GM18858 (cell line): ENCODE results near the gene ITGAD.
"Not testable (repeated sequence)": the region's sequence is repeated elsewhere in the genome, so short reads cannot be mapped to it uniquely, and the experiment has no call there.

Experiments used
- ATAC-seq: cut with Tn5 transposase; IDR thresholded peaks from one replicate; pipeline ENCODE4 v1.9.1; 2021; ENCODE audit not compliant: unreplicated experiment

The ITGAD gene

DNA sequence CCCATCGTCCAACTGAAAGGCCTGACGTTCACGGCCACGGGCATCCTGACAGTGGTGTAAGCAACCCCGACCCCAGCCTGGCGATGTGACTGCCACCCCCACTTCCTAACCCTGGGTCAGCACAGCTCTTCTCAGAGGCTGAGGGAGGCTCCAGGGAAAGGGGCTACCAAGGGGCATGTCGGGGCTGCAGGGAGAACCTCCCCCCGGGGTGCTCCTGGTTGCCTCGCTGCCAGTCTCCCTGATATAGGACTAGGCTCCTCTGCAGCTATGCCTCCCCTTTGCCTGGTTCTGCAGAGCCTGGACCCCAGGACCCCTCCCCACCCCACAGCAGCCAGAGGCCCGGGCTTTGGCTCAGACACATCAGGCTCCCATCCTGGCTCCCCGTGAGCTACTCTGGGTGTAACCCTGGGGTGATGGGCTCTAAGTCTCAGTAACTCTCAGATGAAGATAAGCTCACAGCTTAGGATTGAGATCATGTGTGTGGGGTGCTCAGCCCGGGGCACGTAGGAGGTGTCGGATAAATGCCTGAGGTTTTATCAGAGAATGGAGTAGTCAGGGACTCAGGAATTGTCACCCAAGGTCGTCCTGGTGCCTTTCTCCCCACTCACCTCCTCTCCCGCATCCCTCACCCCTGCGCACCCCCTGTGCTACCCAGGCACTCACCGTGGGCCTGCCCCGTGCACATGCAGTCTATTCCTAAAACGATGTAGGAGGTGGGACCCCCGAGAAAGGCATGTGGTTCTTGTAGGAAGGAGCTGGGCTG lies 10.6 kb downstream of the ITGAD start:
- ATAC-seq, result no peak

DNA sequence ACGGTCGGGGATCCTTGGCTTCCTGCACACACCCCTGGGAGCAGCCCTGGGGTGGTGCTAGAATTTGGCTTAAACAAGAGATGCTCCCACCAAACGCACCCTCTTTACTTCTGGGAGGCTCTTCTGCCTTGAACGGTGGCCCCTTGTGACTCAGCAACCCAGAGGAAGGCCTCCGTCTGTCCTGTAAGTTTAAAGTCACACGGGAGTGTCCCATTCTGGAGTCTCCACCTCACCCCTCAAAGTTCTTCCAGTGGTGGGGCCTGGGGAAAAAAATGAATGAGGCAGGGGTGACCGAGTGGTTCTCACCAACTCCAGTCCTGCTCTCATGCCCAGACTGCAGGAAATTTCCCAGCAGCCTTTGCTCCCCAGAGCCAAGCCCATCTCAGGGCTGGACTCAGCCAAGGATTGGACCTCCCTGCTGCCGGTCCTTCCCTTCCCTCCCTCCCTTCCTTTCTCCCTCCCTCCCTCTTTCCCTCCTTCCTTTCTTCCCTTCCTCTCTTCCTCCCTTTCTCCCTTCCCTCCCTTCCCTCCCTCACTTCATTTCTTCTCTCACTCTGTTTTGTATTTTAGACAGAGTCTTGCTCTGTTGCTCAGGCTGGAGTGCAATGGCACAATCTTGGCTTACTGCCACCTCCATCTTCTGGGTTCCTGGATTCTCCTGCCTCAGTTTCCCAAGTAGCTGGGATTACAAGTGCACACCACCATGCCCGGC lies 11.4 kb downstream of the ITGAD start:
- ATAC-seq, result no peak

DNA sequence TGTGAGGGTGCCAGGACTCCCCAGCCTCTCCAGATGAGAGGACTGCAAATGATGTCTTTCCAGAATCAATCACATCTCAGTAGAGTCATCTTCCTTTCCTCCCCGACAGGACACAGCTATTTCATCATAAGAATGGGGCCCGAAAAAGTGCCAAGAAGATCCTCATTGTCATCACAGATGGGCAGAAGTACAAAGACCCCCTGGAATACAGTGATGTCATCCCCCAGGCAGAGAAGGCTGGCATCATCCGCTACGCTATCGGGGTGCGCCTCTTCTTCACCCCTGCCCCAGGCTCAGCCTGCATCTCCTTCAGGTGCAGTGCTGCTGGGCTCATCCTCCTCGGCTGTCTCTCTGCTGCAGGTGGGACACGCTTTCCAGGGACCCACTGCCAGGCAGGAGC lies 14.3 kb downstream of the ITGAD start:
- no peak for ATAC-seq

DNA sequence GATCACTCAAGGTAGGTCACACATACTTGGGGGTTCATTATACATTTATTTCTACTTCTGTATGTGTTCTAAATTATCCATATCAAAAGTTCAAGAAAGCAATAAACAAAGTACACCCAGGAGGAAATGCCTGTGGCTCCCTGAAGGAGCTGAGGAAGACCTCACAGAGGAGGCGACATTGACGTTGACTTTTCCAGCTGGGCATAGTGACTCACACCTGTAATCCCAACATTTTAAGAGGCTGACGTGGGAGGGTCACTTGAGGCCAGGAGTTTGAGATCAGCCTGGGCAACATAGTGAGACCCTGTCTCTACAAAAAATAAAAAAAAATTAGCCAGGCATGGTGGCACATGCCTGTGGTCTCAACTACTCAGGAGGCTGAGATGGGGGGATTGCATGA lies 16.3 kb downstream of the ITGAD start:
- no peak for ATAC-seq

DNA sequence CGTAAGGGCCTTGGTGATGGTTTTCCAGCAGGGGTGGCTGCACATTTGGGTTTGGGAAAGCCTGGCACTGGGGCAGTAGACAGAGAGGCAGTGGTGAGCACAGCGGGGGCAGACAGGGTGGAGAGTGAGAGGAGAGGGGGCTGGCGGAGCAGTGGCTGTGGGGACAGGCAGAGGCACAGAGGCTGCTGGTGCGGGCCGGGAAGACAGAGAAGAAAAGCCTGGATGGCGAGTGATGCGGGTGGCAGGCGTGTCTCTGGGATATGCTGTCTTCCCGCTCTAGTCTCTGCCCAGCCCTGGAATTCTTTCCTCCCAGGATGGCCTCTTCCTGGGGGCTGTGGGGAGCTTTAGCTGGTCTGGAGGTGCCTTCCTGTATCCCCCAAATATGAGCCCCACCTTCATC lies 16.9 kb downstream of the ITGAD start:
- ATAC-seq, result no peak

DNA sequence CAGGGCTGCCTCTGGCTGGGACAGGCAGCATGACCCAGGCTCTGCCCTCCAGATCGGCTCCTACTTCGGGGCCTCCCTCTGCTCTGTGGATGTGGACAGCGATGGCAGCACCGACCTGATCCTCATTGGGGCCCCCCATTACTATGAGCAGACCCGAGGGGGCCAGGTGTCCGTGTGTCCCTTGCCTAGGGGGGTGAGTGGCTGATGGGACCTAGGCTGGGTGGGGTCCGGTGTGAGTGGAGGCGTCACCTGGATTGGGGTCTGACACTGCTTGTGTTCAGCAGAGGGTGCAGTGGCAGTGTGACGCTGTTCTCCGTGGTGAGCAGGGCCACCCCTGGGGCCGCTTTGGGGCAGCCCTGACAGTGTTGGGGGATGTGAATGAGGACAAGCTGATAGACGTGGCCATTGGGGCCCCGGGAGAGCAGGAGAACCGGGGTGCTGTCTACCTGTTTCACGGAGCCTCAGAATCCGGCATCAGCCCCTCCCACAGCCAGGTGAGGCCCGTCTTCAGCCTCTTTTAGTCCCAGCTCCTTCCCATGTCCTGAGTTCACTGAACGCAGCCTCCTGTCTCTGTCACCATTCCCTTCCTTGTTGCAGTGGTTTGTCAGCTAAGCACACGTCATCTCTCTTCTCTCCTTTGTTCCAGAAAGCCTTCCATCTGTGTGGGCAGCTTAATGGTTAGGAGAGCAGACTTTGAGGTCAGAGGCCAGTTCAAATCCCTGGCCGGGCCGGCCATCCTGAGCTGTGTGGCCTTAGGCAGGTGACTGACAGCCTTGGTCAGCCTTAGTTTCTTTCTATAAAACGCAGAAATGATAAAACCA lies 18.1 kb downstream of the ITGAD start:
- no peak for ATAC-seq

DNA sequence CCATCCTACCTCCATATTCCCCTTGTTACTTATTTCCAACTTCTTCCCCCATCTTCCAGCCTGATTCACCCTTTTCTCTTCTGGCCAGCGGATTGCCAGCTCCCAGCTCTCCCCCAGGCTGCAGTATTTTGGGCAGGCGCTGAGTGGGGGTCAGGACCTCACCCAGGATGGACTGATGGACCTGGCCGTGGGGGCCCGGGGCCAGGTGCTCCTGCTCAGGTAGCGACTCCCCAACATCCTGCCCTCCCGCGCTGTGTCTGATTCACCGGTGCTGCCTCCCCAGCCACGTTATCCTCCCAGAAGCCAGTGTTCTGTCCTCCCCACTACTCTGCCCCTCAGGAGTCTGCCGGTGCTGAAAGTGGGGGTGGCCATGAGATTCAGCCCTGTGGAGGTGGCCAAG lies 19.6 kb downstream of the ITGAD start:
- no peak for ATAC-seq

DNA sequence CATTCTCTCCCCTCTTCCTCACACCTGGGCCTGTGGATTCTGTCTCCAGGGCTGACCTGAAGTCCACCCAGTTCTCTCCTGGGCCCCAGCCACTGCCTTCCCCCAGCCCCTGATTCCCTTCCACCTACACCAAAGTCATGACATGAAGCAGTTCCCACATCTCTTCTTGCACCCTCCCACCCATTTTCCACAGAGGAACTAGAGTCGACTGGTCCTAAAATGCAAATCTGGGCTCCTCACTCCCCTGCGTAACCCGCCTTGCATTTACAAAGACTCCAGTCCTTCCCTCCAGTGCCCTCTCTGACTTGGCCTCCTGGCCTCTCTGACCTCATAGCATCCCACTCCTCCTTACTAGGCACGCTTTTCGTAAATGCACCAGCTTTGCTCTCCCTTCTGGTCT lies 20.2 kb downstream of the ITGAD start:
- ATAC-seq, result no peak

DNA sequence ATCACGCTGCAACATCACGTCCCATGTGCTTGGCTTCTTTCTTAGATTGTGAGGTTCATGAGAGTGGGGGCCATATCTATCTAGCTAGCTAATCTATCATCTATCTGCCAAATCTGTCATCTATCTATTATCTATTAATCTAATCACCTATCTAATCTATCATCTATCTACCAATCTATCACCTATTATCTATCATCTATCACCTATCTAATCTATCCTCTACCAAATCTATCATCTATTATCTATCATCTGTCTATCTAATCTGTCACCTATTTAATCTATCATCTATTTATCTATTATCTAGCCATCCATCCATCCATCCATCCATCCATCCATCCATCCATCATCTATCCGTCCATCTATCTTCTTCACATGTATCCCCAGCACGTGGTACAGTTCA lies 20.8 kb downstream of the ITGAD start:
- no peak for ATAC-seq

DNA sequence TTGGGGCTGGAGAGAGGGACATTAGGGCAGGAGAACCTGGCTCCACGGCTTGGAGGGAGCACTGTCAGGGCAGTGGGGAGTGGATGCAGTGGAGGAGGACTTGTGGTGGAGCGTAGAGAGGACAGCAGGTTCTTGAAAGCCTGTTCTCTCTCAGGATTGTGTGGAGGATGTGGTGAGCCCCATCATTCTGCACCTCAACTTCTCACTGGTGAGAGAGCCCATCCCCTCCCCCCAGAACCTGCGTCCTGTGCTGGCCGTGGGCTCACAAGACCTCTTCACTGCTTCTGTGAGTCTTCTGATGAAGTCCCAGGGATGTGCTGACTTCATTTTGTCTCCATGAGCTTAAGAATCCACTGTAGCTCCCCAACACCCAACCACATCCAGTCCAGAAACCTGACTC lies 21.6 kb downstream of the ITGAD start:
- ATAC-seq, result no peak

DNA sequence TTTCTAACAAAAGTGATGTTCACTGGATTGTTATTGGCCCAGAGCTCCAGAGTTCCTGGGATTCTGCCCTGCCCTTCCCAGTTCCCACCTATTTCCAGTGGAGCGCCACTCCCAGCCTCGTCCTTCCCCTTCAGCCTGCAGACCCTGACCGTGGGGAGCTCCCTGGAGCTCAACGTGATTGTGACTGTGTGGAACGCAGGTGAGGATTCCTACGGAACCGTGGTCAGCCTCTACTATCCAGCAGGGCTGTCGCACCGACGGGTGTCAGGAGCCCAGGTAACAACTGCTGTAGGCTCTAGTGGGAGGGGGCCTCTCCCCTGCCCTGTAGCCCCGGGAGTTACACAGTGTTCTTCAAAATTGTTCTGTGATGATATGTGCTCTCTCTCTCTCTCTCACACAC lies 23.2 kb downstream of the ITGAD start:
- no peak for ATAC-seq

DNA sequence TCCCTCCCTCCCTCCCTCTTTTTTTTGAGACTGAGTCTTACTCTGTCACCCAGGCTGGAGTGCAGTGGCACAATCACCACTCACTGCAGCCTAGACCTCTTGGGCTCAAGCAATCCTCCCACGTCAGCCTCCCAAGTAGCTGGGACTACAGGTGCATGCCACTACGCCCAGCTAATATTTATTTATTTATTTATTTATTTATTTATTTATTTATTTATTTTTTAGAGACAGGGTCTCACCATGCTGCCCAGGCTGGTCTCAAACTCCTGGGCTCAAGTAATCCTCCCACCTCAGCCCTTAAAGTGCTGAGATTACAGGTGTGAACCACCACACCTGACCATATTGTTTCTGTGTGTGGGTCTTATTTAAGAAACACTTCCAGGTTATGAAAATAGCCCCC lies 23.9 kb downstream of the ITGAD start:
- ATAC-seq, result not testable (repeated sequence)

DNA sequence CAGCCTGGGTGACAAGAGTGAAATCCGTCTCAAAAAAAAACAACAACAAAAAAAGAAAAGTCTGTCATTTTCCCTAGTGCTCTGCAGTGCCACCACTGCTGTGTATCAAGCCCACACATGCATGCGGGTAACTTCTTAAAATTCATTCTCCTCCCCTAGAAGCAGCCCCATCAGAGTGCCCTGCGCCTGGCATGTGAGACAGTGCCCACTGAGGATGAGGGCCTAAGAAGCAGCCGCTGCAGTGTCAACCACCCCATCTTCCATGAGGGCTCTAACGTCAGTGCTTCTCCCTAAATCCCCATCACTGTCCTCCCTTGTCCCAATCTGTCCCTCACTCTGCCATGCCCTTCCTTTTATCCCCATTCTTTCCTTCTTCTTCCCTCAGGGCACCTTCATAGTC lies 24.8 kb downstream of the ITGAD start:
- ATAC-seq, result no peak

DNA sequence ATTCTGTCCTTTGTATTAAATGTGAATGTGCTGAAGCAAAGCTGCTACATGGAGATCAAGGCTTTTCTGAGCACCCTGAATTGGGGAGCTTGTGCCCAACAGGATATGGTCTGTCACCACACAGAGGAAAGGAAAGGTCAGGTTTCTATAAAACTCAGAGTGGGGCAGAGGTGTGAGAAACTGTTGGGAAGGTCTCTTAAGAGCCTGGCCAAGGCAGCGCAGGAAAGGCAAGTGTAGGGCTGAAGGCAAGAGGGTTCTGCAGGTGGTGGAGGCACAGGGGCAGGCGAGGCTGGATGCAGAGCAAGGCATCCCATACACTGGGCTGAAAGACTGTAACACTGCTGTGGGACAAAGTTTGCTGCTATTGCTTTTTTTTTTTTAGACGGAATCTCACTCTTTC lies 26.9 kb downstream of the ITGAD start:
- no peak for ATAC-seq

DNA sequence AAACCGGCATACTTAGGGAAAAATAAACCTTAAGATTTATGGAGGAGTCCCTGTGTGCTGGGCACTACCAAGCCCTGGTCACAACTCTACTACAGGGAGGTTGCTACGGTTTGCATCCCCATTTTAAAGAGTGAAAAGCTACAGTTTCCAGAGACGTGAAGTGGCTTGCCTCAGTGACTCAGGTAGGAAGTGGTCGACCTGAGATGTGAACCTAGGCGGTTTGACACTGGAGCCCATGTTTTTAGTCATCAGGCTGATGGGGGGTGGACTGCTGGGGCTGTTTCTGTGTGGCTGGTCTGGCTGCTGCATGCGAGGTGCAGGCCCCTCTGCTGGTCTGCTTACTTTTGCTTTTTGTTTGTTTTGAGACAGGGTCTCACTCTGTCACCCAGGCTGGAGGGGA lies 28.5 kb downstream of the ITGAD start:
- ATAC-seq, result no peak

DNA sequence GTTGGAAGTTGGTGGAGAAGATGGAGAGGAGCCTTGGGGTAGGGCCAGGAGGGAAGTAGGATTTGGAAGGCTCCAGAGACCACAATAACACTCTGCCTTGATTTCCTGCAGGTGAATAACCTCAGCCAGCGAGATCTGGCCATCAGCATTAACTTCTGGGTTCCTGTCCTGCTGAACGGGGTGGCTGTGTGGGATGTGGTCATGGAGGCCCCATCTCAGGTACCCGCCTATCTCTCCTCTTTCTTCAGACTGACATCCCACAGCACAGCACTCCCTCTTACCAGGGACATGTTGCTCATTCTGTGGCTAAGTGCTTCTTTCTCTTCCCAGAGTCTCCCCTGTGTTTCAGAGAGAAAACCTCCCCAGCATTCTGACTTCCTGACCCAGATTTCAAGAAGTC lies 30.1 kb downstream of the ITGAD start:
- ATAC-seq, result no peak

DNA sequence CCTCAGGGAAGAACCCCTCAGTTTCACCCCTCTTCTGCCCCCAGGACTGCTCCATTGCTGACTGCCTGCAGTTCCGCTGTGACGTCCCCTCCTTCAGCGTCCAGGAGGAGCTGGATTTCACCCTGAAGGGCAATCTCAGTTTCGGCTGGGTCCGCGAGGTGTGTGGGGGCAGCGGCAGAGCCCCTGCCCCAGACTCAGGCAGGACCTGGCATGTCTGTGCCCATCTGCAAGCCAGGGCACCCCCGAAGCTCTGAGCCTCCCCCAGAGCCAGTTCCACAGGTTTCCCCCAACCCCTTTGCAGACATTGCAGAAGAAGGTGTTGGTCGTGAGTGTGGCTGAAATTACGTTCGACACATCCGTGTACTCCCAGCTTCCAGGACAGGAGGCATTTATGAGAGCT lies 30.7 kb downstream of the ITGAD start:
- no peak for ATAC-seq

DNA sequence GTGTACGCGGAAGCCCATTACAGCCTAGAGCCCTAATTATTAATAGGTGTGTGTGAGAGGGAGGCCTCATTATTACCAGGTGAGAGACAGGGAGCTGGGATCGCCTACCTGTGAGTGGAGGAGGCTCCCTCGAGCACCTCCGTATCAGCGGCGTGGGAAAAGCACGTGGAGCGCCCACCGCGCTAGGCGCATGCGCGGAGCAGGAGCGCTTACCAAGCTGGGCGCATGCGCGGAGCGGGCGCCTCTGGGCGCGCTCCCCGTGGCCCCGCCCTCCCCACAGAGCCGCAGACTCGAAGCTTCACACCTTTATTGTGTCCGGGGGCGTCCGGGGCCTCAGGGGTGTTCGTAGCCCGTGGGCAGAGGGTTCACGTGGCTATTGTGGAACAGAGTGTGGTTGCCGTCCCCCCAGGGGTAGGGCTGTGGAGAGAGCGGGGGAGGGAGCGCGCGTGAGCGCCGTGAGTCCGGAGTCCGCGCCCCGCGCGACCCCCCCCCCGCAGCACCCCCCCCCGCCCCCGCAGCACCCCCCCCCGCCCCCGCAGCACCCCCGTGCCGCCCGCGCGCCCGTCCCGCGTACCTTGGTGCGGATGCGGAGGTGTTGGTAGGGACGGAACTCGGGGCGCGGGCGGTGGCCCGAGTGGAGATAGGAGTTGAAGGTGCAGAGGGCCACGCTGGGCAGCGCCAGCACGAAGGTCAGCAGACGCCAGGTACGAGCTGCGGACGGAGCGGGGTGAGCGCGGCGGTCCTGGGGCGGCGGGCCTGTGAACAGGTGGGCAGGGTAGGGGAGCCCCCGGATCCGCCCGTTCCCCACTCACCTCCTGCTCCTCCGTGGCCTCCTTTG lies 34.5 kb downstream of the ITGAD start:
- no peak for ATAC-seq

DNA sequence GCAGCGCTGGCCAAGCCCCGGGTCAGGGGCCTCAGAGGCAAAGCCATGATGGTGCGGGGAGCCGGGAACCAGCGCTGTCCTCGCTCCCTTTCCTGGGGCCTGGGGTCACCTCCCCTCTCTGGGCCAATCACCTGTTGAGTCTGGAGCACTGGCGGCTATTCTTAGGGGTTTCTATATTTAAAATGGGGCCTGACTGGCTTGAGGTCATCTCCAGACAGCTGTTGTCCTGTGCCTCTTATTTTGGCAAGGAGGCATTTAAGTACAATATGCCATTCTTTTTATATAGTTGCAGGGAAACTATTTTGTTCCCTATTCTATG lies 35.1 kb downstream of the ITGAD start, which contains the start of gene COX6A2:
COX6A2 (minus strand) TSS at position 82 of the 319 bp plus-strand sequence; CDS start at position 47, 35 bp downstream.
- ATAC-seq, result no peak

DNA sequence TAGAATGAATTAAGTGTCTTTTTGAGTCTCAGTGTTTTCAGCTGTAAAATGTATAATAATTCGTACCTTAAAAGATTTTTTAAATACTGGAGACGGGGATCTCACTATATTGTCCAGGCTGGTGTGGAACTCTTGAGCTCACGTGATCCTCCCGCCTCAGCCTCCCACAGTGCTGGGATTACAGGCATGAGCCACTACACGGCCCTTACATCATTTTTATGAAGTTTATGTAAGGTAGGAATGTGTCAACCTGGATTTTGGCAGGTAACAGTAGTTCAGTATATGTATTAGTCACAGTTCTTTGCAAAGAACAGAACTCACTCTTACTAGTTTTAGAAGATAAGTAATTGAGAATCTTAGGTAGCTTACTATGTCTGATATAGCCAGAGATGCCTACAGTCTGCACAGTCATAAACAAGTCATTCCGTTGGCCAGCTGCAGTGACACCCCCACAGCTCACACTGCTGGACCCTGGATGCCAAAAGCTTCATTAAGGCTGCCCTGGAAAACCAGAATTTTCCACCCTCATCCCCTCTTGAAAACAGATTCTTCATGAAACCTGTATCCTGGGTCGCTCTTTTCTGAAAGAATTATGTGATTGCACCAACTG lies 35.6 kb downstream of the ITGAD start:
- ATAC-seq, result no peak

DNA sequence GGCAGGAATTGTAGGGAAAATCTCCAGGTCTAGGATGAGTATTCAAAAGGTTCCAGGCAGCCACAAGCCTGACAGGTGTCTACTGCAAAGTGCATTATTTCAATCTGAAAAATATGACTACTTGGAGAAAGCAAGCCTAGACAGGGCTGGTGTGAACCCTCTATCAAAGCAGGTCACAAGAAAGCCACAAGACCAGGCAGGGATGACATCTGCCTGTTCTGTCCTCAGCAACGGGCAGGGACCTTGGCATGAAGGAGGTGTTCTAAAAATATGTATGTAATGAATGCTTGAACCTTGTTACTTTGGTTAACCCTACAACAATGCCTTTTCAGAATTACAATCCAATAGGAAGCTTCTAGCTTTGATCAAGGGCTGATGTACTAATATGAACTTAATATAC lies 36.2 kb downstream of the ITGAD start:
- ATAC-seq, result no peak
